HG03442 (cell line): ENCODE measurements around the gene GNG3.
"Not testable (repeated sequence)": the region's sequence is repeated elsewhere in the genome, so short reads cannot be mapped to it uniquely, and the experiment has no call there.

ENCODE experiments used
- ATAC-seq: cut with Tn5 transposase; IDR thresholded peaks from one replicate; pipeline ENCODE4 v1.9.1; 2021; ENCODE audit warnings: mild to moderate bottlenecking, moderate library complexity; ENCODE audit not compliant: unreplicated experiment

The GNG3 gene

DNA sequence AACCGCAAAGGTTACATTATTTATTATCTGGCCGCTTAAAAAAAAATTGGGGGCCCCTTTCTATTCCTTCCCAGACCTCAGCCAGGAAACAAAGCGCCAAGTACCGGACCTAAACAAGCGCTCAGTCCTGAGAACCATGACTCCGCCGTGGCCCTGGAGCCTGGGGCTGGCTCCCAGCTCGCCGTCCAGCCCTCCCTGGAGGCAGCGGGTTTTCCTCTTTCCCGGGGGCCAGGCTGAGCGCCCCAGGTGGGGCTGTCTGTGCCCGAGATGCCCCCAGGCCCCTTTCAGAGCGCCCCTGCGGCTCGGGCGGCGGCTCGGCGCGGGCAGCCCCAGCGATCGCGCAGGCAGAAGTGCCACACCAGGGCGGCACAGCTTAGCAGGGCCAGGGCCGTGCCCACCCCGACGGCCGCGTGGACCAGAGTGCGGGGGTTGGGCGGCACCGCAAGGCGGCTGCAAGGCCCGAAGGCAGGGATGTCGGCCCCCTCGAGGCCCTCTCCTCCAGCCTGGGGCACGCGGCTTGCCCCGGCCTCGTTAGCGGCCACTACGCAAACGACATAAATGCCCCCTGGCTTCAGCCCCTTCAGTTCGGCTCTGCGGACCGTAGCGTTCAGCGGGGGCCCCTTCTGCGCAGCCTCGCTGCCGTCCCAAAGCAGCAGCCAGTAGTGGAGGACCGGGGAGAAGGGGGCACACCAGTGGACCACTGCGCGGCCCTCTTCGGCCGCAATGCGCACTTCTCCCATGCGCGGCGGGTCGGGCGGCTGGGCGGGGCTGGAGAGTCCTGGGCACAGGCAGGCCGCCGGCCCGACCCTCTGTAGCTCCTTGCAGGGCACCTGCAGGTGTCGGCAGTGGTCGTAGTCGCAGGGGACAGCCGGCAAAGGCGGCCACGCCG is 19.7 kb upstream of the GNG3 start:
- ATAC-seq = no peak

DNA sequence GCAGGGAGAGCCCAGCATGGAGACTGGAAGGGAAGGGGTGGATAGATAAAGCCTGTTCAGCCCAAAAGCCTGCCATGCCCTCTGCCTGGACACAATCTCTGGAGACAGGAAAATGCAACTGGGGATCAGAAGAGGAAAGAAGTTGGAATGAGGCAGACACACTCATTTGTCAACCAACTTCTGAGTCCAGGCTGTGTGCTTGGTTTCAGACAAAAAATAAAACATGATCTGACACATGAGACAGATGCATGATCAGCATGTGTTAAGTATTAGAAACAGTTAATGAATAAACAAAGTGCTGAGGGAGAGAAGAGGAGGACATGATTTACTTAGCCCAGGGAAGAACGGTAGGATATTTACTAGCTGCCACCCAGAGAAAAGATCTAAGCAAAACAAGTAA is 19.0 kb upstream of the GNG3 start:
- ATAC-seq = no peak

DNA sequence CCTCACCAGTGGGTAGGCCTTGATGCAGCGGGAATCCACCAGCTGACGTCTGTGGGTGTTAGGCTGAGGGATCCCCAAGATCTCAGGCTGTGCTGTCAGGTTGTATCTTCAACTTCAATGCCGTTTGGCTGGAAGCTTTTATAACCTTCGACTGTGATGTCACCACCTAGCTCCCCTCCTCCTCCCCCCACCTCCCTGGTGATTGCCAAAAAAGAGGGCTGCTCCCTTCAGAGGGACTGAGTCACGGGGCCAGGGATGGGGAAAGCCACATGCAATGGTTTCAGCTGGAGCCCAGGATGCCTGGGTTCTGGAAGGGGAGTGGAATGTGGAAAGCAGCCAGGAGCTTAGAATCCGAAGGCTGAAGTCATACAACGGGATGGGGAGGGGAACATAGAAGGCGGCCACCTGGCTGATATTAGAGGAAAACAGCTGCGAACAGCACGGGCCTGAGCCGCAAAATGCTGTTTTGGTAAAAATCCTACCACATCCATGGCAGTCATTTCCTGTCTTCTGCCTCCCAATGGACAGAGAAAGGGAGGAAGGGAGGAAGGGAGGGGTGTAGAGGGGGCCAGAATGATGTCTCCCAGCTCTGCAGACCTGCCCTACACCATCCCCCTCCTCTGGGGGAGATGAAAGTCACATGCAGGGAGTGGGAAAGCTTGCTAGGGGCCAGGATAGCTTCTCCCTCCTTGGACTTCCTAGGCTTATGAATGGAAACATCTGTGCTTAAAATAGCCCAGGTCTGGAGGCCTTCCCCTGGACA is 17.9 kb upstream of the GNG3 start, which contains the start of gene LRRN4CL:
Gene LRRN4CL, minus strand, starts transcription at position 110 of the 763 bp plus-strand sequence. CDS start 1,022 bp downstream, outside the sequence.
- ATAC-seq = no peak

DNA sequence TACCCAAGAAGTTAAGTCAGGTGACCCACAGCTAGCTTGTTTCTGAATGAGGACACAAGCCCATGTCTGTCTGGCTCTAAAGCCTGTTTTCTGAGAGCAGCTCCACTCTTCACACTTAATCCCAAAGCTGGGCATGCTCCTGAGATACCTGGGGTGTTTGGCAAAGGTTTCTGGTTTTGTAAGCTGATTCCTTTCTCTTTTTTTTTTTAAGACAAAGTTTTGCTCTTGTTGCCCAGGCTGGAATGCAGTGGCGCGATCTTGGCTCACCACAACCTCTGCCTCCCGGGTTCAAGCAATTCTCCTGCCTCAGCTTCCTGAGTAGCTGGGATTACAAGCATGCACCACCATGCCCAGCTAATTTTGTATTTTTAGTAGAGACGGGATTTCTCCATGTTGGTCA is 13.9 kb upstream of the GNG3 start:
- not testable (repeated sequence) for ATAC-seq

DNA sequence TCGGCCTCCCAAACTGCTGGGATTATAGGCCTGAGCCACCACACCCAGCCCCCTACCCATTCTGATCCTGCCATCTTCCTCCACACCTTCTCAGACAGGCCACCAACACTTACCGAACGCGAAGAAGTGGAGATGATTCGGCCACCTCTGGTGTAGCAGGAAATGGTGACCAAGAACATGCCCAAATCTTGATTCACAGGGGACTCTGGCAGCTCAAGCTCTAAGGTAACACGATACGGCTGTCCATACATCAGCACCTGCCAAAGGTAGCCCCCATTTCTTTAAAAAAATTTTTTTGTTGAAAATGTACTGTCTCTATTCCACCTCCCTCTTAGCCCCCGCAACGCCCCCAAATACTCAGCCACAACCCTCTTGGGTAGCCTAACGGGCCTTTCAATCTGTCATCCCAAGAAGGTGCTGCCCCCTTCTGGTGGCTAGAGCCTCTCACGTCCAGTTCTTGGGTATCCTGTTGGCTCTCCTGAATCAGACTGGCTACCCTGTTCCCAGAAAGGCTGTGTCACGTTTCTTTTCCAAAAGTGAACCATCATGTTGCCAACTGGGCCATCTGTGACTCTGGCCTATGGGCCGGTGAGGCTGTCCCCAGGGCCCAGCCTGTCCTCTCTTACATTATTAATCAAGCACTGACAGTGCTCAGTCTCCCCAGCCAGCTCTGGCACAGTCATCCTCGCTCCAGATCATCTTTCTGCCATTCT is 12.9 kb upstream of the GNG3 start:
- ATAC-seq = no peak

DNA sequence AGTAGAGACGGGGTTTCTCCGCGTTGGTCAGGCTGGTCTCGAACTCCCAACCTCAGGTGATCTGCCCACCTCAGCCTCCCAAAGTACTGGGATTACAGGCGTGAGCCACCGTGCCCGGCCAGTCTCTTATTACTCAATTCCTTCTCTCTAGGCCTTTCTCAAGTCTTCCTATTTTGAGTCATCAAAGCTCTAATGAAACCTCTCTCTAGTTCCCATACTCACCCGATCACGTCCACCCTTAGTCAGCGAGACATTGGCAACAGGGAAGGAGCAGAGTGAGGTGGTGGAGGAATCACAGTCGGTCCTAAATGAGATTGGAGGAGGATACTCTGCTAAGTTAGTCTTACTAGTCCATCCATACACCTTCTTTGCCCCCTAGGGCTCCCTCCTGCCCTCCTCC is 5.2 kb upstream of the GNG3 start:
- no peak for ATAC-seq

DNA sequence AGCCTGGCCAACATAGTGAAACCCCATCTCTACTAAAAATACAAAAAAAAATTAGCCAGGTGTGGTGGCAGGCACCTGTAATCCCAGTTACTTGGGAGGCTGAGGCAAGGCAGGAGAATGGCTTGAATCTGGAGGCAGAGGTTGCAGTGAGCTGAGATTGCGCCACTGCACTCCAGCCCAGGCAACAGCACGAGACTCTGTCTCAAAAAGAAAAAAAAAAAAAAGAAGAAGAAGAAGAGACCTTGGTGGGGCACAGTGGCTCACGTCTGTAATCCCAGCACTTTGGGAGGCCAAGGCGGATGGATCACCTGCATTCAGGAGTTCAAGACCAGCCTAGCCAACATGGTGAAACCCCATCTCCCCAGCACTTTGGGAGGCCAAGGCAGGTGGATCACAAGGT is 3.6 kb upstream of the GNG3 start:
- not testable (repeated sequence) for ATAC-seq

DNA sequence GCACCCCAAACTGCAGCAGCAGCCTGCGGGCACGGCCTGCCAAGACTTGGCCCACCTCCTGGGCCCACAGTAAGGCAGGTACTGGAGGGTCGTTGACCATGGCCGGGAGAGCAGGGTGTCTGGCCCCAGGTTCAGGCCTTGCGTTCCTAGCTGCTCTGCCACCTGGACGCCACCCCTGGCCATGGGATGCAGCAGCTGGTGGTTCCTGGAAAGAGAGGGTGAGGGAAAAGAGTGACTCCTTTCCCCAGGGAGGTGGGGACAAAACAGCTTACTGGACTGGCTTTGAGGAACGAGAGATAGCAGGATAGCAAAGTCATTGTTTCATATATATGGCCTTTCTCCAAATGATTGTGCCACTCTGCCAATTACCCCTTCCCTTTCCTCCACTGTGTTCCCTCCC is 2.1 kb upstream of the GNG3 start:
- no peak for ATAC-seq

DNA sequence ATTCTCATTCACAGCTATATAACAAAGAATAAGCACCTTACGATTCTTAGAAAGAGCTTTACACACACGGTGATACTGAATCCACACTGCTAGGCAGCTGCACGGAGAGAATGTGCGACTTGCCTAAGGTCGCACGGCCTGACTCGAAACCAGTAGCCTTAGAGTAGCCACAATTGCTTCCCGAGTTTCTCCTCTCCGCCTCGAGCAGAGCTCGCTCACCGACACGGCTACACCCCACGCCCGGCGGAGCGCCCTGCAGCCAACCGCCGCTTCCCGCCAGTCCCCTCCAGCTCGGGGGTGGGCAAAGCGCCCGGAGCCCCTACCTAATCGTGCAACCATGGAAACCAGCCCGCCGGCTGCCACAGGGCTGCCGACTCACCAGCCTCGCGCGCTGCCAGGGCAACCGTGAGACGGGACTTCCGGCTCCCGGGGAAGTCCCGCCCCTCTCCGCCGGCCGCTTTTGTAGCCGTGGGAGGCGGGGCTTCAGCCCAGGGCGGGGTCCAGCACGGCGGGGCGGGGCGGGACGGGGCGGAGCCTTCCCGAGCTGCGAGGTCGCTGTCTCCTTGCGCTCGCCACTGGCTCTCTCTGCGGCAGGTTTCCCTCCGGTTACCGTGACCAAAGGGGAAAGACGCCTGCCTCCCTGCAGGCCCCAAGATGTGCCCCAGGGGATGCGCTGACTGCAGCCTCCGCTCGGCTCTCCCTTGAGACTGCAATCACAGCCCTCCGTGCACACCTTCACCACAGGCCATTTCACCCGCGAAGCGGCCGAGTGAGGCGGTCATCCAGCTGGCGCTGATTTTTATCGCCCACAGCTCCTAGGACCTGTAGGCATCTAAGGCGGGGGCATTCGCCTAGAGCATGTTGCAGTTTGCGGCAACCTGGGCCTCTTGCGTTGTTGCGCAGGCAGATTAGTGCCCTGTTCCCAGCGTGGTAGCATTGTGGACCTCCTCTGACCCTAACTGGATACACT is 1.3 kb upstream of the GNG3 start:
- ATAC-seq = peak; percentile 65

DNA sequence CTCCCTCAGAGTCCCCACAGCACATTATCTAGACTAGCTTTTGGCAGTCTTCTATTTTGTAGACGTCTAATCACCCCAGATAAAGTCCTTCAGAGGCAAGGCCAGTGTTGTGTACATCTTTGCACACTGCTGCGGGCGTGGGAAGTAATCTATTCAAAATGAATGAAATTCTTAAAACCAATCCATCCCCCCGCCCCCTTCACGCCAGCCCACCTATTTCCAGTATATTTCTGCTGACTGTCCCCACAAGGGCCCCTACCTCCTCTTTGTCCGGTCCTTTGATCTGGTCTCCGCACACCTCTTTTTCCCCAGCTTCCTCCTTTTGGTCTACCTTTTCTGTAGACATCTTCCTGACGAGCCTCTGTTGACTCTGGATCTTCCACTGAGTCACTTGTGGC is 627 bp upstream of the GNG3 start:
- no peak for ATAC-seq

DNA sequence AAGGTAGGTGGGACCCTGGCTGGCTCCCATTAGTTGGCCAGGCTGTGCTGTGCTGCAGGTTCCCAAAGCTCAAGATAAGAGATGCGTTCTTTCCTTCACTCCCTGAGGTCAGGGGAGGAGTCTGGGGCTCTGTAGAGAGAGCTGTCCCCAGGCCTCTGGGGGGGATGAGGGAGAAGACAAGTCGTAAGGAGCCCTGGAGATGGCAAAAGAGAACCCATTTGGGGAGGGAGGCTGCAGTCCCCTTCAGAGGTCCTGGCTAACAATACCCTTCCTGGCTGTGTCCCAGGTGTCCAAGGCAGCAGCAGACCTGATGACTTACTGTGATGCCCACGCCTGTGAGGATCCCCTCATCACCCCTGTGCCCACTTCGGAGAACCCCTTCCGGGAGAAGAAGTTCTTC is 916 bp downstream of the GNG3 start:
- no peak for ATAC-seq

DNA sequence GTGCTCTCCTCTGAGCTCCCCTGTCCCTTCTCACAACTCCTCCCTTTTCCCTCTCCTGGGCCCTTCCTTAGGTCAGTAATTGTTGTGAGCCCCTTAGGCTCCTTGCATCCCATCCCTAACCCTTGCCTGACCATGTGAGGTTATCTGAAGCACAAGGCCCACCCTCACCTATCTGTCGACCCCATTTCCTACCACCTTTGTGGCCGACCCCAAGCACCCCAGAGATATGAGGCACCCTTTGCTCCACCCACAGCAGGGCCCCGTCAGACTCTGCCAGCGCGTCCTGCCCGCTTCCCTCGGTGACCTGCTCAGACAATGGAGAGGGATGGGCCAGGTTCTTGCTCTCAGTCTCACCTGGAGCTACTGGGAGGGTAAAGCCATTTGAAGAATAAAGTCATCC is 1.3 kb downstream of the GNG3 start:
- ATAC-seq = no peak

DNA sequence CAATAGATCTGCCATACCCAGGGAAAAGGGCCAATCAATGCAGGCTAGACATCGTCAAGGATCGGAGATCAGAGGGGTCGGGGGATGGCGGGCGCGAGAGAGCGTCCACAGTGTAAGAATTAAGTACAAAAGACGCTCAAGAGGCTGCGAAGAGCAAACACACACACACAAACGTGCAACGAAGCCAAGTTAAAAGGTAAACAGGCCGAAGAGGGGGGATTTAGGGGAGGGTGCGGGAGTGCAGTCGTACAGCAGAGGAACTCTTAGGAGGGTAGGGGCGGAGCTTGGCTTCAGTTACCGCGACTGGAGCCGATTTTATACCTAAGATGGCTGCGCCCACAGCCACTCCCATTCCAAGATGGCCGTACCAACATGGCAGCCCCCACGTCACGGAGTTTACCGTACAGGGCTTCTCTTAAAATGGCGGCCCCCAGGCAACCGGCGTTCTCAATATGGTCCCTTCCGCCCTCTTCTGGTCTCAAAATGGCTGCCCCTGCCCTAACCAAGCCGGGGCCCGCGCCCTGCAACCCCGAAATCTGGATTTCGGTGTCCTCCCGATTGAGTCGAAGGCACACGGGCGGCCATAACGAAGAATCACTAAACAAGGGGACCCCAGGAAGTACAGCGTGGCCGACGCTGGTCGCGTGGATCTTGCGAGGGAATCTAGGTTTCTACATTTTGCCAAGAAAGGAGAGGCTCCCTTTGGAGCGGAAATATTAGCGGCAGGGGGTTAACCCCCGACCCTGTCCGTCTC is 1.9 kb downstream of the GNG3 start:
- peak; percentile 61 for ATAC-seq

DNA sequence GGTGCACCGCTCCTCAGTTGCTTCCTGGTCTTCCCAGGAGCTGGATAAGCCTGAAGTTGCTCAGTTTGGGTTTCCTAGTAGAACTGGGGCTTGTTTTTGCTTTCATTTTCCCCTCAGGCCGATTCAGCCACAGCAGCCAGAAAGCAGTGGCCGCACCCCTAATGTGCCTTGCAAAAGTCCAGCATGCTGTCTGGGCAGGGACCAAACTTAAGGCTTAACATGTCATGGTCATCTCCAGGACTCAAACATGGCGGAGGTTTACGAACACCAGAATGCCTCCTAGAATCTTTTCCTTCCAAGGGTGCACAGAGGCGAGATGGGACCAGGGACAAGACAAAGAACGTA is 2.5 kb downstream of the GNG3 start:
- no peak for ATAC-seq

DNA sequence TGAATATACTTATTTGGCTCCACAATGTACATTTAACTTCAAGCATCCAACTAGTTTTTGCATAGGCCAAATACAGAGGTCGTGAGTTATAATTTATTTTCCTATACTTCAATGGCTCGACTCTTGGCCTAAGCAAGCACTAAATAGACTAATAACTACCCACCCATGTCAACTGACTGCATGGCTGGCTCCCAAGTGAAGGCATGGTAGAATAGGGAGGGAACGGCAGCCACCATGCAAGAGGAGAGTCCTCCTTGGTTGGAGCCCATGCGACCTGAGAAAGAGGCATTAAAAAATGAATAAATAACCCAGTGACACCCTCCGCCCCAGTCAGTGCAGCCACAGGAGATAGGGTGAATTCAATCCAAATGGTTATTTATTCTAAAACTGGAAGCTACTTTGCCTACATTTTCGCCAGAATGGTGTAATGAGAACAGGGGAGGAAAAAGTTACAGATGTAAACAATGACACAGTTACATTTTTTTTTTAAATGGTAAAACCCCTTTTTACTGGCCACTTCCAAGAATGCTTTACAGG is 4.9 kb downstream of the GNG3 start:
- ATAC-seq = no peak

DNA sequence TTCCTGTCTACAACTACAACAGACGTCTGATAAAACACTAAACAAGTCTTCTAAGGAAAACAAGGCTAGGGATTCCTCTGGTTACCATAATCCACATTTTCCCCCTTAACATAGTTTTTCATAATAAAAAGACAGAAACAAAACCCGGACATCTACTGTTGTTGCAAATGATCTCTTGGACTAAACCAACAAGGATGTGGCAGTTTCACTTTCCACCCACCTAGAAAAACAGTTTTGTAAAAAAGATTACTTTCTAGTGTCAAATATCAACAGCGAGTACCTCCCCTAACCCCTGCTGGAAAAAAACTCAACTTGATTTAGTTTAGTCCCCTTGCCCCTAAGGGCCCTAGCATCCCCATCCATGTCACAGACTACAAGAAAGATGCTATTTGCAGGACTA is 5.4 kb downstream of the GNG3 start:
- ATAC-seq = no peak

DNA sequence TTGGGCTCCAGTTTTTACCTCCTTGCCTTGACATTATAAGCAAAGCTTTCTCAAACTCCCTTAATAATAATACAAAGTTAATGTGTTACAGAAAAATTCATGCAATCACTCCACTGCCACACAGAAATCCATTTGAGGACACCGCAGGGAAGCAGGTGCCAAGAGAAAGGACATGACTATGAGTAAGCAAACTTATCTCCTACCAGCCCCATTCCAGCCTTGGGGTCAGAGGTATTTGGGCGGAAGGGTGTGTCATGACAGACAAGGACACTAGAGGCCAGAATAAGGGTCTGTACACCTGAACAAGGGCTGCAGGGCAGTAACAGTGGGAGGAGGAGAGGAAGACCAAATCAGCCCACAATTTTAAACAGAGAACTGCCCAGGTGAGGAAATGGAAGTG is 5.9 kb downstream of the GNG3 start:
- ATAC-seq = no peak

DNA sequence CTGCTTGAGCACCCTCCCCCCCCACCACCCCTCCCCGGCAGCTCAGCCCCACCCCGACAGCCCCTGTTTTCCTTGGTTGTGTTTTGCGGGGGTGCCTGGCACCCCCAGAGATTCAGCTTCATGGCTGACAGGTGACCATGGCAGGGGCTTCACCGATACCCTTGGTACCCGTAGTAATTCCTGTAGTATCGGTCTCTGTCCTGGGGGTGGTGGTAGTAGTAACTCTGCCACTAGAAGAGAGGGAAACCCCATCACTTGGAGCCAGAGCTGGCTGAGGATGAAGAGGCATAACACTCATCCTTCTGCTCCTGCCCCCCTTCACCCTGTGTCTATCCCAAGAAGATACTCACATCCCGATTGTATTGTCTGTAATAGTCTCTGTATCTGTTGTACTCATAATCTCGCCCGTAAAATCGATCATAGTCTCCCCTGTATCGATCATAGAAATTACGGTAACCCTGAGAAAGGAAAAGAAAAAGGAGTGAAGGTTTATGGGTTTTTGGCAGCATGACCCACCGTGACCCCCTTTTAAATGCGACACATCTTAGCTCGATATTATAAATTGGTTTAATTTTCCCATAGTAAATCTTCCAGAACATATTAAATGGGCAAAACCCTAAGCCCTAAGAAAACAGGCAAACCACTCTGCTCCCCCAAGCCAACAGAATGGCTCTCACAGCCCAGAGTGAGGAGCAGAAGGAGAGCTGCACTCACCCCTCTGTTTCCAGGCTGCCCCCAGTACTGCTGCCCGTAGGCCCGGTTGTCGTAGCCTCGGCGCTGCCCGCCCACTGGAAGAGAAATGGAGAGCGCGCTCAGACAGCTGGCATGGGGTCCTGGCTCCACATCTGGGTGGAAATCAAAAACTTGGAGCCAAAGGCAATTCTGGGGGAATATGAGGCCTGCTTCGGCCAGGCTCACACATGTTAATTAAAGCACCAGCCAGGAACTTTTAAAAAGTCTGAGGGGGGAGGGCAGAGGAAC is 8.0 kb downstream of the GNG3 start:
- no peak for ATAC-seq
